ENCODE measurements around the gene COL5A1.

COL5A1 gene

DNA sequence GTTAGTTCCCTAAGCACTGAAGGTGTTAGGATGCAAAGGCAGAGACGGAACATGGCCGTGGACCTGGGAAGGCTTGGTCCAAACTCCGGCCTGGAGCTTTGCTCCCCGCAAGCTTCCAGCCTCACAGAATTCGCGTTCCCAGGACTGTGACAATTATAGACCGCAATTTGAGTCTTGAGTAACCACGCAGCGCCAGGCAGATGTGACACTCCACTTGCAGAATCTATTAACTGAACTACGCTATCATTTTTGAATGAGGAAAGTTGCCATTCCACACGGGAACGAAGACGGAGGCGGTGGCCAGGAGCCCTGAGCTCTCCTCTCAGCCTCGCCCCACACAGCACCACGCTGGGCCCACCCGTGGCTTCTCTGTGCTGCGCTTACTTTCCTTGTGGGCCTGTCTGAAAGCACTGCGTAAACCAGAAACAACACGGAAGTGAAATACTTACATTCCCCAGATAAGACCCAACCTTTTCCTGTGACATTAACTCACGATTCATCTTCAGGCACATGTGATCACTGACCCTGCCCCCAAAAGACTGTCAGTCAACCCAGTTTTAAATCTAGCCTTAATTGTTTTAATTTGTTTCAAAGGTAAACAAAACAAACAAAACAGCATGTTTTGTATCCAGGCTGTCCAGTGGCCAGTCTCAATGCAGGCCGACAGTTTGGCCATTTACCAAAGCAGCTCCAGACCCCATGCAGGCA, 16.1 kb upstream of the COL5A1 start:
- no peak for DNase-seq (ENCODE audit: low read depth in 1 of 2, low spot score in 1 of 2)

DNA sequence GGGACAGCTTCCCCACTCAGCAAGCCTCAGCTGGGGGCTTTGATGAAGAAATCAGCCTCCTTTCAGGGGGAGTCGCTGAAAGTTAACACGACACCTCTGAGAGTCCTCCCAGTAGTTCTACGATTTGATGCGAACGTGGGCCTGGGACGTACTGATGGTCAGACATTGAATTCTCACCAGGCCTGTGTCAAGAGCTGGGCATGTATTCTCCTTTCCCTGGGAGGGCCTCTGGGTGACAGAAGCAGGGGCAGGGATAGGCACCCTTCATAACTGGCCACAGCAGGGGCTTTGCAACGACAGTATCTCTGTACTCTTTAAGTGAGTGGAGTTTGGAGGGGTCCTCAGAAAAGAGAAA, 15.6 kb upstream of the COL5A1 start:
- no peak for DNase-seq (ENCODE audit: low read depth in 1 of 2, low spot score in 1 of 2)

DNA sequence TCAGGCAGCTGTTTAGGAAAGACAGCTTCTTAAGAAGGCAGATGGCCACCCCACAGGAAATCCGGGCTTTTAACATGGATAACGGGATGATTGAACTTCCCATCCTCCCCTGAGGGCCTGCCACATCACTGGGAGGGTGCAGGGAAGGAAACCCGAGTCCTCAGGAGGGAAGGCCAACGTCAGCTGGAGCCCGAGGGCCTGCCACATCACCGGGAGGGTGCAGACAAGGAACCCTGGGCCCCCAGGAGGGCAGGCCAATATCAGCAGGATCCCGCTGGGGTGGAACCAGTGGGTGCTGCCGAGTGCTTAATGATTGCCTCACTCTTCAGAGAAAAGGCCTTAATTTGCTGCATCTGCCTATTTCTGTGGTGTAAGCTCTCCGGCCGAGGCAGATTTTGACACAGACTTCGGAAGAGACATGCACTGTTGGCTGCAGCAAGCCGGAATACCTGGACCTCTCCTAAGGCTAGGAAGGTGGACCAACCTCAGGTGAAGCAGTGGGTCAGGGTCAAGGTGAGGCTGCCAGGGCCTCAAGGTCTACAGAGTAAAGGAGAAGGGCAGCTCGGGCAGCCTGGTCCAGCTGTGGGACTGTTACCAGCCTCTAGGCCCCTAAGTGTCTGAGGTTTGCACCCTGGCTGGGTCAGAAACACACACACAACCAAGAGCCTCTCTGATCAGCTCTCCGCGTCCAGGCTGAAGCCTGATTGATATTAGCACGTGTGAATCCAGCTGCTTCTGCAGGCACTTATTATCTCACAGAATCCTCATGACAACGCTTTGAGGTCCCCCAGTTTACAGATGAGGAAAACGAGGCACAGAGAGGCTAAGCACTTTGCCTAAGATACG, 14.8 kb upstream of the COL5A1 start:
- DNase-seq (ENCODE audit: low read depth in 1 of 2, low spot score in 1 of 2), result no peak

DNA sequence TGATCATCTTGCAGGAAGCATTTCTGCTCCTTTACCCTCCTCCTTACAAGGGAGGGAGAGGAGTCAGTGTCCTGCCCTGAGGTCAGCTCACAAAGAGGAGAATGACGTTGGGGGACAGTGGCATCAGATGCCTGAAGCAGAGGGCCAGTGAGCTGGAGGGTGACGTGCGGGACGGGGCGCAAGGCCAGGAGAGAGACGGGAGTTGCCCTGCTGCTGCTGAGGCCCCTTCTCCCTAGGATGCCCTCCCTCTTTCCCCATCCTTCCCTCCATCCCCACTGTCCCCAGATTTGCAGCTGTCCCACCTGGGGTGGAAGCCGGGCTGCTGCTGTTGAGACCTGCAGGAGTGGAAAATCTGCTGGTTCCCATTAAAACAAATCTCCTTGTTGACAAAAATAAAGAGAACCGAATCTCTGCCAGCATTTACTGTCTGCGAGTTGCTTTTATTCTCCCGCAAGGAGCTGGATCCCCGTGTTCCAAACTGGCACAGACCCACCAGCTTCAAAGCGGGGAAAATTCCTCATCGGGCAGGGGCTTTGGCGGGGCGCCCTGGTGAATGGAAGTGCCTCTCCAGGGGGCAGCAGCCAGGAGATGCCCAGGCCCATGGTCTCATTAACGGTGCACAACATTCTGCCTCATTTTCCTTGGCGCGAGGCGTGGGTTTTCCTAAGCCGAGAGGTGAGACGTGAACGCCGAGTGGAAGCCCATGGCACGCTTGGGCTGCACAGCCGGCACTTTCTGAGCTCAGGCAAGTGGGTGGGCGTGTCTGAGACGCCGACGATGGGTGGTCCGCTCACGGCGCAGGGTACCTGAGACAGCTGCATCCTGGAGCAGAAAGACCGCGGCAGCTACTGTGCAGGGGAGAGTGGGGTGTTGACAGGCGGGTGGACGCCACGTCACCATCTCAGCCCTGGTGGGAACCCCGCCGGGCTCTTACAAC, 13.9 kb upstream of the COL5A1 start:
- no peak for DNase-seq (ENCODE audit: low read depth in 1 of 2, low spot score in 1 of 2)

GRCh38 chr9:134628354-134628736, 13.3 kb upstream of the COL5A1 start:
- DNase-seq (ENCODE audit: low read depth in 1 of 2, low spot score in 1 of 2), result no peak

DNA sequence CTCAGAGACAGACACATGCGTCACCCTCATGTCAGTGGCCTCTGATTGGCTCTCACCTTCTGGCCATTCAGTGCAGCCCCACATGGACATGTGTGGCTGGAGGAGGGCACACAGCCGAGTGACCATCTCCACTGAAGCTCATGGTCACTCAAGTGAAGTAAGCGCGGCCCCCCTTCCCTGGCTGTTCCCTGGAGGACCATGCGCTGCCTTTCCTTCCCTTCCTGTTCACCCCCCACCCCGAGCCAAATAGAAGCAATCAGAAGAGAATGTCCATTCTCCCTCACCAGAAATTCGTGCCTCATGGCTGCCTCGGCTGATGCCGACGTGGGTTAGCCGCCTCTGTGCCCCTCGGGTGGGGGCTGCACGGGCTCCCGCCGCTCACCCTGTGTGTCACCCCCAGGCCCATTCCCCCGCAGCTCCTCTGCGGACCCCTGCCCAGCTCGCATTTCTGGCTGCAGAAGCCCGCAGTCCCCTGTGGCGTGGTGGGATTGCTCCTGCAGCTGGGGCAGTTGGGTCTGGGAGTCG, 12.5 kb upstream of the COL5A1 start:
- no peak for DNase-seq (ENCODE audit: low read depth in 1 of 2, low spot score in 1 of 2)

GRCh38 chr9:134629586-134630392, 11.8 kb upstream of the COL5A1 start:
- DNase-seq (ENCODE audit: low read depth in 1 of 2, low spot score in 1 of 2), result no peak

- no peak for DNase-seq (ENCODE audit: low read depth in 1 of 2, low spot score in 1 of 2)
Measured at GRCh38 chr9:134630393-134630790, 11.2 kb upstream of the COL5A1 start.

GRCh38 chr9:134630861-134631260, 10.7 kb upstream of the COL5A1 start:
- DNase-seq (ENCODE audit: low read depth in 1 of 2, low spot score in 1 of 2), result no peak

DNA sequence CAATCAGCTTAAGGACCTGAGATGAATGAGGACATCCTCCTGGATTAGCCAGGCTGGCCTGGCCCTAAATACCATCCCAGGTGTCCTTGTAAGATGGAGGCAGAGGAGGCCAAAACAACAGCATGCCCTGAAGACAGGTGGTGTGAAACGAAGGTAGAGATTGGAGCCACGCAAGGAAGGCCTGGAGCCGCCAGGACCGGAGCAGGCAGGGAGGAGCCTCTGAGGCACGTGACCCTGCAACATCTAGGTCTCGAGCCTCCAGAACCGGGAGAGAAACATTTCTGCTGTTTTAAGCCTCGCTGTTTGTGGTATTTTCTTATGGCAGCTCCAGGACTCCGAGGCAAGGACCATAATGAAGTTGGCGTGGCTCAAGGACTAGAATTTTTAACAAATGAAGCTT, 9.7 kb upstream of the COL5A1 start:
- no peak for DNase-seq (ENCODE audit: low read depth in 1 of 2, low spot score in 1 of 2)

DNA sequence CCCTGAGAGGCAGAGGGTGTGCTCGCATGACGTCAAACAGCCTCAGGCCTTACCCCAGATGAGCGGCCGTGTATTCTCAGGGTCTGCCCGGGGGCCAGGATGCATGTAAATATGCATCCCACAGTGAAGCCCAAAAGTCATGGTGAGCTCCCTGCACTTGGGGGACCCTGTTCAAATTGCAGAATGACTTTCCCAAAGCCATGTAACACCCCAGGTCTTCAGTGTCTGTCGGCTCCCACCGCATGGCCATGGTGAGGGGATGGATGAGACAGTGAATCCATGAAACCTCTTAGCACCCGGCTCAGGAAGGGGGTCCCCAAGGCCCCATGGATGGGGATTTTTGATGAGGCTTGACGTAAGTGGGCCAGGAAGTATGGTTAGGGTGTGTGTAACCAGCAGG, 9.3 kb upstream of the COL5A1 start:
- no peak for DNase-seq (ENCODE audit: low read depth in 1 of 2, low spot score in 1 of 2)

DNA sequence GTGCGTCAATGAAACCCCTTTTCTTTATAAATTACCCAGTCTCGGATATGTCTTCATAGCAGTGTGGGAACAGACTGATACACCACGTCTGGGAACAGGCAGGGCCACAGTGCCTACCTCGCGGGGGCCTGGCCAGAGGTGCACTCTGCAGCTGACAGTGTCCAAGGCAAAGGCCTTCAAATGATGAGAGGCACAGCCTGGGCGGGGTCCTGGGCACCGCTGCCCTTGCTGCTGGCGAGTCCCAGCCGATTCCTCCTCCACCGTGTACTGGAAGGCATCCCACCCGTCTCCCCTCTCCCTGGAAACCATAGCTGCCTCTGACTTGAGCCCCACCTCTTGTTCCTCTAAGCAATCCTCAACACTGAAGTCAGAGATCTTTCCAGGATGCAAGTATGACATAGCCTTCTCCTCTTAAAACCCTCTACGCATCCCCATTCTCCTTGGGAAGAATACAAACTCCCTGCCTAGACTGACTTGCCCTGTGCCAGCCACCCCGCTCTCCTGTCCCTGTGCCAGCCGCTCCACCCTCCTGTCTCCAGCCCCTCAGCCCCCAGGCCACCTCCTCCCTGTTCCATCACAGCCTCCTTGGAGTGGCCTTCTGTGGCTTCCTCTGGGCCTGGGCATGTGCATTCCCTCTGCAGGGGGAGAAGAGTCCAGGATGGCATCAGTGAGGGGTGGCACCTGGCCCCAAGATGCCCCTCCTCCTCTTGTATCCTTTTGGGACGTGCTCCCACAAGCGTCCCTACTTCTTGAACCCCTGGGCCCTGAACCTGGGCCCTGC, 8.1 kb upstream of the COL5A1 start:
- no peak for DNase-seq (ENCODE audit: low read depth in 1 of 2, low spot score in 1 of 2)

- no peak for DNase-seq (ENCODE audit: low read depth in 1 of 2, low spot score in 1 of 2)
Measured at GRCh38 chr9:134634176-134634575, 7.4 kb upstream of the COL5A1 start.

GRCh38 chr9:134634667-134635230, 6.9 kb upstream of the COL5A1 start:
- no peak for DNase-seq (ENCODE audit: low read depth in 1 of 2, low spot score in 1 of 2)

DNA sequence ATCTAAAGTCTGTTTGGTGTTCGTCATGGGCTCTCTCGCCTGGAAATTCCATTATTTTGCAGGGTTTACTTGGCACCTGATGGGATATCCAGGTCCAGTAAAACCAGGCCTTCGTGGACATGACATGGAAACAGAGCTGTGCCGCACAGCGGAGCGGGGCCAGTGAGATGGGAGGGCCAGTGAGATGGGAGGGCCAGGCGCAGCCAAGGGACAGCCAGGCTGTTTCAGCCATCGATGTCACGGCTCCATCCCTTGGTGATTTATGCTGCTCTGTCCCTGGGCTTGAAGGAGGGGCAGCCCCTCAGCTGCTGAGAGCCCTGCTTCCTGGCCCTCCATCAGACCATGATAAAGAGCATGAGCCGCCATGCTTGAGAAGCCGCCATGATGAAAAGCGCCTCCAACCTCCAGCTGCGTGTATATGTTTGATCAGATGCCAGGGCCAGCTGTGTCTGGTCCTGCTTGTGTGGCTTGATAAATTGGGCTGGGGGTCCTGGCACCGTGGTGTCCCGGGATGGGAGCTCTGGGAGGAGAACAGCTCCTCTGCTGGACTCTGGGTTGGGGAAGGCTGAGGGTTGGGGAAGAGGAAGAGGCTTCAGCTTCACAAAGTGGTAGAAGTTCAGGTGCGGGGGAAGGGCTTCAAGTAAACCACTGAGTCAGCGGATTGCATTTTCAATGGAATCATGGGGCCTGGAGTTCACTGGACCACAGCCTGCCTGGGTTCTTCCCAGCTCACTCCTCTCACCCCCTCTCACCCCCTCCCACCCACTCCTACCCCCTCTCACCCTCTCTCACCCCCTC, 6.1 kb upstream of the COL5A1 start:
- no peak for DNase-seq (ENCODE audit: low read depth in 1 of 2, low spot score in 1 of 2)

DNA sequence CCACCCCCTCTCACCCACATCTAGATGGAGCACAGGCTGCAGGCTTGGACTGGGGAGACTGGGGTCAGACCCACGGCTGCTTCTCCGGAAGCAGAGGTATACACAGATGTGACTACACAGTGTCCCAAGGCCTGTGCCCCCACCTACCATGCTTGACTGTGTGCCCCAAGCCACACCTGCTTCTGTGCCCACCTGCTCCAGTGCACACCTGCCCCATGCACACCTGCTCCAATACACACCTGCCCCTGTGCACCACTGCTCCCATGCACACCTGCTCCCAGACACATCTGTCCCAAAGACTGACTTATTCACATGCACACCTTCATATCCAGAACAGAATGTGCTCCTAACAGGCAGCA, 5.5 kb upstream of the COL5A1 start:
- no peak for DNase-seq (ENCODE audit: low read depth in 1 of 2, low spot score in 1 of 2)

DNA sequence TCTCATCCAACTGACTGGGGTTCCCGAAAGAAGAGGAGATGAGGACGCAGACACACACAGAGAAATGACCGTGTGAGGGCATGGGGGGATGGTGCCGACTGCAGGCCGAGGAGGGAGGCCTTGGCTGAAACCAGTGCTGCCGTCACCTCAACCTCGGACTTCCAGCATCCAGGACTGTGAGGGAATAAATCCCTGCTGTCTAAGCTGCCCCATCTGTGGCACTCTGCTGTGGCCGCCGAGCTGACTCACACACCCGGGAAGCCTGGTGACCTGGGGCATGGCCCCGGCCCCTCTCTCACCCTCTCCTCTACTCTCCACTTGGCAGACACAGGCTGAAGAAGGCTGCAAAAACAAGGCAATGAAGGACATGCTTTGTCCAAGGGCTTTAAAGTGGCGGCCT, 4.4 kb upstream of the COL5A1 start:
- no peak for DNase-seq (ENCODE audit: low read depth in 1 of 2, low spot score in 1 of 2)

DNA sequence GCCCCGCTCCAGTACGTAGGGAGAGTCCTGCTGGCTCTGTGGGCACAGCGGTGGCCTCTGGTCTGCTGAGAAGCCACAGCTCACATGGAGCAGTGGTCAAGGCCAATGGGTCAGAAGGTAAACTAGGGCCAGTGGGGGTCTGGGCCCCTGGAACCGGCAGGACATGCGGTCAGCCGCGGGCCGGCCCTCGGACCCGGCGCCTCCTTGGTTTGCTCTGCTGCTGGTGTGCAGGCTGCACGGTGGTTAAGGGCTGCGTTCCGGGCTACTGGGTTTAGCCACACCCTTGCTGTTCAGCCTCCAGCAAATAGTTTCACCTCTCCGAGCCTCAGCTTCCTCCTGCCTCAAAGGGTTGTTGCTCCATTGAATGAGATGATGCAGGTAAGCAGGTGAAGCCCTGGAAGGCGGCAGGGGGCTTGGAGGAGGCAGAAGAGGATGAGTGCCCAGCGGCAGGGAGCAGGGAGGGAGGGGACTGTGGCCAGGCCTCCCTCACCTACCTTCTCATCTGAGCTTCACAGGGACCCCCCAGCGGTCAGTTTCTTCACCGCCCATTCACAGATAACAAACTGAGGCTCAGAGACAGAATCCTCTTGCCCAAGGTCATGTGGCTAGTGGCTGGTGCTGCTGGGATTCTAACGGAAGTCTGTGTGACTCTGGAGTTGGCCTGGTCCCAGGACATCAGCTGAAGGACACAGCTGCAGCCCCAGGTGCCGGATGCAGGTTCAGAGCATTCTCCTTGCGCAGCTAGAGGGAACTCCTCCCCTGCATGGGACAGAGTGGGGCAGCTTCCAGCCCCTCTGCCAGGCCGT, 3.7 kb upstream of the COL5A1 start:
- no peak for DNase-seq (ENCODE audit: low read depth in 1 of 2, low spot score in 1 of 2)
